GM12892 (cell line): Measurements from ENCODE around the gene GPR84.

Experiments used
- POLR2A ChIP-seq: IDR thresholded peaks from 2 replicates; pipeline ENCODE4 v1.6.1; 2011; ENCODE audit warnings: low read depth, low read length, control low read depth
- POLR2AphosphoS5 ChIP-seq: IDR thresholded peaks from 2 replicates; pipeline ENCODE4 v1.6.1; 2011; ENCODE audit warnings: low read depth, low read length, control low read depth
- TAF1 ChIP-seq: IDR thresholded peaks from 2 replicates; pipeline ENCODE4 v1.6.1; 2011; ENCODE audit warnings: low read depth, mild to moderate bottlenecking, control low read depth, low read length, borderline replicate concordance

DNA sequence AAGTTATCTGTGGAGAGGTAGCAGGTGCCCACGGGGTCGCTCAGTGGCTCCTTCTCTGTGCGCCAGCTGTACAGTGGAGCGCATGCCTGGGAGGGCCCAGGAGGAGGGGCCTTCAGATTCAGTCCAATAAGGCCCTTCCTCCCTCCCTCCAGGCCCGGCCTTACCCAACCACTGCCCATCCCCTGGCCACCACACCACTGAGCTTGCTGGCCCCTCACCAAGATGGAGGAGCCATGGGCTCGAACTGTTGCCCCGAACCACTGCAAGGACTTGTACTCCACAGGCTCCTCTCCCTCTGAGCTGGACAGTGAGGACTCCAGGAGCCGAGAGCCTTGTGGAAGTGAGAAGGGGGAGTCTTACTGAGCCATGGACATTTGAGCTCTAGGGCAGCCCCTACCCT is 45.0 kb upstream of the GPR84 start:
- TF ChIP-seq POLR2A (no peak), POLR2AphosphoS5 (no peak), TAF1 (no peak)
